GM06990 (cell line): ENCODE measurements around the gene CEACAM5.
"Not testable (repeated sequence)": the region's sequence is repeated elsewhere in the genome, so short reads cannot be mapped to it uniquely, and the experiment has no call there.

Source experiments
- DNase-seq: peaks from one replicate; pipeline ENCODE4 v3.0.0-alpha.2; 2011; ENCODE audit not compliant: insufficient read length; ENCODE audit errors: extremely low read depth
- H3K27me3 ChIP-seq: replicated peaks from 2 replicates; pipeline ENCODE4 v1.6.0; 2011; ENCODE audit warnings: low read length; ENCODE audit not compliant: control insufficient read depth, insufficient read depth
- H3K36me3 ChIP-seq: 2 replicates; pipeline ENCODE4 v1.5.1; 2011; ENCODE audit warnings: low read length; ENCODE audit not compliant: control insufficient read depth, insufficient read depth
- H3K4me3 ChIP-seq: replicated peaks from 2 replicates; pipeline ENCODE4 v1.5.1; 2011; ENCODE audit warnings: low read depth, mild to moderate bottlenecking, control low read depth, low read length
- CTCF ChIP-seq: IDR thresholded peaks from 2 replicates; pipeline ENCODE4 v1.5.1; 2011; ENCODE audit warnings: low read length, control low read depth, mild to moderate bottlenecking, inconsistent platforms; ENCODE audit not compliant: insufficient read depth, poor library complexity, severe bottlenecking

The CEACAM5 gene

DNA sequence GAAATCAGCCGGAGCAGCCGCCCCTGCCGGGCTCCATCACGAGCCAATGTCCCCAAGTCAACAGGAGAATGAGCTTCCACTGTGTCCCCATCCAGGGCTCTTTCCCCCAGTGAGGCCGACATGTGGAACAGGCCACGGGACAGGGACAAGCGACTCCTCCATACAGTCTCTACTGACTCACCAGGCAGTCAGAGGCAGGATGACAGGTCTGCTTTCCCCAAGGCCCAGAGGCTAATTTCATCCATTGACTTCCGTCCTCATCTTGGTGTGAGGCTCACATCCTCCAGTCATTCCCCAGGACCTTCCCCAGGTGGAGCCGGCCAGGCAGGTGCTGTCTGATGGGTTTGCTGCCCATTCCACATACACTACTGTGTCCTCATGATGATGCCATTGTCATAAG, 50.4 kb downstream of the CEACAM5 start:
- DNase-seq: no peak
- TF ChIP-seq CTCF: no peak
- Histone ChIP-seq H3K27me3 (peaks cover 5% of the 10 kb centered on the region), H3K36me3 (no peaks in the 10 kb centered on the region), H3K4me3 (no peak overlapping the region)

DNA sequence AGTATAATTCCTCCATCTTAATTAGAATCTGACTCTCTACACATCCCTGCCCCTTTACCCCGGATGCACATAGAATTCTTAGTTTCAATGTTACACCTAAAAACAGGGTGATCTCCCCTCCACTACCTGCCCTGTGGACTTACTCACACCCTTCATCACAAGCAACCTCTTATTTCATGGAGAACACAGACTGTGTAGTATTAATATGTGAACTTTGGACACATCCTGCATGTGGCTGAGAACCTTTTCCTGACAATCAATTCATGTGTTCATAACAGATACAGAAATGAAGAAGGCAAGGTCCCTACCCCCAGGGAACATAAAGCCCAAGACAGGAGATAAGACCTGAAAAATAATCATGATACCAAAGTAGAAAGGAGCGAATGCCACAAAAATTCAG, 58.7 kb downstream of the CEACAM5 start:
- no peak for DNase-seq
- peaks cover 1% of the 10 kb centered on the region for H3K27me3 ChIP-seq
- H3K36me3 ChIP-seq: no peaks in the 10 kb centered on the region
- no peak overlapping the region for H3K4me3 ChIP-seq
- TF ChIP-seq CTCF: no peak

DNA sequence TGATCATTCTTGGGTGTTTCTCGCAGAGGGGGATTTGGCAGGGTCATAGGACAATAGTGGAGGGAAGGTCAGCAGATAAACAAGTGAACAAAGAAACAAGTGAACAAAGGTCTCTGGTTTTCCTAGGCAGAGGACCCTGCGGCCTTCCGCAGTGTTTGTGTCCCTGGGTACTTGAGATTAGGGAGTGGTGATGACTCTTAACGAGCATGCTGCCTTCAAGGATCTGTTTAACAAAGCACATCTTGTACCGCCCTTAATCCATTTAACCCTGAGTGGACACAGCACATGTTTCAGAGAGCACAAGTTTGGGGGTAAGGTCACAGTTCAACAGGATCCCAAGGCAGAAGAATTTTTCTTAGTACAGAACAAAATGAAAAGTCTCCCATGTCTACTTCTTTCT, 59.7 kb downstream of the CEACAM5 start:
- not testable (repeated sequence) for H3K27me3 ChIP-seq

DNA sequence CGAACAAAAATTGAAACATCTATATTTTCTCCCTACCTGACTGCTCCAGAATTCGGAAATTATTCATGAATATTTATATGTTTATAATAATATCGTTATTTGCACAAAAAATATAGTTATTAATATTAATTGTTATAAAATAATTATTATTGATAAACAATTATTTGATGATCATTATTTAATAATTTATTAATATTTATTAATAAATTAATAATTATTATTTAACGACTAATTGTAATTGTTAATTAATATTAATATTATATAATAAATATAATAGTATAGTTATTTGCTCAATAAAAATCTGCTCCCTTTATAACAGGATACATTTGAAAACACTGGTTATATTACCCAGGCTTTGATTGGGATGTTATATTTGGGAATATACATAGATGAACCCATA, 61.2 kb downstream of the CEACAM5 start:
- no peak overlapping the region for H3K4me3 ChIP-seq
- no peaks in the 10 kb centered on the region for H3K27me3 ChIP-seq
- H3K36me3 ChIP-seq: no peaks in the 10 kb centered on the region
- TF ChIP-seq CTCF: no peak
- DNase-seq: no peak

More for the DNA sequence above, 59.7 kb downstream of the CEACAM5 start:
- H3K36me3 ChIP-seq, H3K4me3 ChIP-seq, DNase-seq: not testable (repeated sequence)

DNA sequence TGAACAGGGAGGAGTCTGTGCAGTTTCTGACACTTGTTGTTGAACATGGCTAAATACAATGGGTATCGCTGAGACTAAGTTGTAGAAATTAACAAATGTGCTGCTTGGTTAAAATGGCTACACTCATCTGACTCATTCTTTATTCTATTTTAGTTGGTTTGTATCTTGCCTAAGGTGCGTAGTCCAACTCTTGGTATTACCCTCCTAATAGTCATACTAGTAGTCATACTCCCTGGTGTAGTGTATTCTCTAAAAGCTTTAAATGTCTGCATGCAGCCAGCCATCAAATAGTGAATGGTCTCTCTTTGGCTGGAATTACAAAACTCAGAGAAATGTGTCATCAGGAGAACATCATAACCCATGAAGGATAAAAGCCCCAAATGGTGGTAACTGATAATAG, 63.0 kb downstream of the CEACAM5 start:
- no peak for TF ChIP-seq CTCF

GRCh38 chr19:41774515-41774980, 66.1 kb downstream of the CEACAM5 start:
- Histone ChIP-seq H3K36me3 (no peaks in the 10 kb centered on the region), H3K27me3 (no peaks in the 10 kb centered on the region; the same call in 1 of the 2 replicates), H3K4me3 (no peak overlapping the region)
- no peak for DNase-seq
- no peak for TF ChIP-seq CTCF

More for the DNA sequence above, 63.0 kb downstream of the CEACAM5 start:
- Histone ChIP-seq H3K36me3 (no peaks in the 10 kb centered on the region), H3K4me3 (no peak overlapping the region), H3K27me3 (no peaks in the 10 kb centered on the region)
- no peak for DNase-seq
